Right lobe of liver (tissue), 6 donors: Measurements from ENCODE around the gene MDN1. TPM values are rescaled to one million over a fixed set of nuclear protein-coding genes. Genes with fewer than 3 reads are reported as not detected.
"Not testable (repeated sequence)": the region's sequence is repeated elsewhere in the genome, so short reads cannot be mapped to it uniquely, and the experiment has no call there.

Experiments used
- ATAC-seq, 4 donors: fragments of 200-7000 bp; cut with Tn5 transposase; one replicate each; pipeline ENCODE4 v1.9.1; 2020; ENCODE audit warnings: mild to moderate bottlenecking in 4 of 4, moderate library complexity in 4 of 4
- DNase-seq, 3 donors: peaks; one replicate each; pipeline ENCODE4 v3.0.0-alpha.2; 2020
- H3K27ac ChIP-seq, 3 donors: fragments of 200-600 bp; one replicate each; pipeline ENCODE4 v1.8.0; 2022
- H3K27me3 ChIP-seq, 2 donors: fragments of 200-600 bp; one replicate each; pipeline ENCODE4 v1.8.0; 2022
- H3K36me3 ChIP-seq, 4 donors: fragments of 200-600 bp; sonication (generic) in 1 of 4; one replicate each; pipeline versions ENCODE4 v1.5.1 to v1.8.0; 2017 to 2022; ENCODE audit warnings: control low read depth in 1 of 4
- H3K4me1 ChIP-seq, 4 donors: fragments of 200-600 bp; sonication (generic) in 1 of 4; one replicate each; pipeline versions ENCODE4 v1.5.1 to v1.8.0; 2017 to 2022; ENCODE audit warnings: control low read depth in 1 of 4
- H3K4me3 ChIP-seq, 3 donors: fragments of 200-600 bp; one replicate each; pipeline ENCODE4 v1.8.0; 2022
- H3K9me3 ChIP-seq, 4 donors: fragments of 200-600 bp; sonication (generic) in 1 of 4; one replicate each; pipeline versions ENCODE4 v1.5.1 to v1.8.0; 2017 to 2022; ENCODE audit warnings: control low read depth in 1 of 4
- CTCF ChIP-seq, 4 donors: fragments of 200-600 bp in 3 of 4; fragments of 450-650 bp in 1 of 4; IDR thresholded peaks; one replicate each; pipeline versions ENCODE4 v1.5.1 to v1.8.0; 2016 to 2022; ENCODE audit warnings: antibody characterized with exemption in 4 of 4, mild to moderate bottlenecking in 2 of 4
- POLR2A ChIP-seq: fragments of 450-650 bp; IDR thresholded peaks from one replicate; pipeline ENCODE4 v1.6.1; 2017; ENCODE audit warnings: antibody characterized with exemption, mild to moderate bottlenecking
- WGBS: methylation state at CpG from one replicate; pipeline ENCODE4 v1.1.6; 2018; ENCODE audit warnings: low coverage, low lambda C conversion rate; ENCODE audit not compliant: insufficient coverage; ENCODE audit errors: missing lambda C conversion rate; 5-methylcytosine and 5-hydroxymethylcytosine counted together
- intact Hi-C, 2 donors: fragments of 100-400 bp; cut with DNase I; formaldehyde crosslinking; loops; one replicate each; pipeline versions ENCODE4 v1.11.2 to v1.14.1; 2022
- total RNA-seq, 6 experiments: library from RNA; depleted of rRNA in 2 of 6; stranded (reverse); fragments of >200 nt in 2 of 6; fragmentation: NEBNext Ultra II Directional in 3 of 6; extraction: Animal tissue kit (Norgen Biotek cat#: 25700) in 3 of 6; gene quantifications; one replicate each; pipeline versions ENCODE4 v1.1.0 to v1.2.4, GENCODE V29; 2016 to 2023
- donor health status: DM: no; HTN: yes; CAD: no.
- donor health status: DM: no; HTN: no; CAD: no.
- donor health status: DM: no; HTN: no; CAD: no.
- donor health status: DM: no; HTN: yes; CAD: no.
- donor health status: DM: no; HTN: yes; CAD: no.

Gene MDN1
- total RNA-seq, 6 experiments from 2014 or later: 13.8 to 49.6 (median 25.5) TPM

- DNase-seq: no peak
- WGBS: 83% methylated on average over 6 of the region's 6 CpGs
- no peaks in the 10 kb centered on the region for H3K36me3 ChIP-seq
- H3K9me3 ChIP-seq: no peaks in the 10 kb centered on the region
- peaks cover 0 to 6% (median 0%) of the 10 kb centered on the region in 4 donors for H3K4me1 ChIP-seq
- intact Hi-C loops: no loop called here
- no peak overlapping the region for H3K4me3 ChIP-seq
- TF ChIP-seq POLR2A (no peak), CTCF (IDR thresholded peaks at IDR 0.05) (no peak)
- no peak overlapping the region for H3K27ac ChIP-seq
- no peaks in the 10 kb centered on the region for H3K27me3 ChIP-seq
- no peak for ATAC-seq
Measured at GRCh38 chr6:89826029-89826528, 6.5 kb upstream of the MDN1 start.

GRCh38 chr6:89818977-89819335, 638 bp downstream of the MDN1 start:
- peak overlapping the region; percentile 75 to 85 (median 85) for H3K27ac ChIP-seq
- DNase-seq (no peak), ATAC-seq (peak; percentile 56 to 60 (median 58))
- WGBS: 0% methylated on average over 14 of the region's 14 CpGs
- H3K27me3 ChIP-seq: no peaks in the 10 kb centered on the region
- TF ChIP-seq CTCF (IDR thresholded peaks at IDR 0.05): no peak
- no peak for TF ChIP-seq POLR2A
- H3K9me3 ChIP-seq: no peaks in the 10 kb centered on the region
- peaks cover 0 to 14% (median 7%) of the 10 kb centered on the region in 4 donors for H3K4me1 ChIP-seq
- H3K4me3 ChIP-seq: peak overlapping the region; percentile 66 to 98 (median 81)
- H3K36me3 ChIP-seq: no peaks in the 10 kb centered on the region
- intact Hi-C loops: no loop called here

- no peak for DNase-seq
- Histone ChIP-seq H3K36me3 (no peaks in the 10 kb centered on the region), H3K4me3 (no peak overlapping the region), H3K27ac (no peak overlapping the region), H3K9me3 (no peaks in the 10 kb centered on the region), H3K27me3 (no peaks in the 10 kb centered on the region), H3K4me1 (peaks cover 0 to 14% (median 7%) of the 10 kb centered on the region in 4 donors)
- WGBS: 5% methylated on average over 3 of the region's 3 CpGs
- intact Hi-C loops: no loop called here
- peak; percentile 7 to 30 (median 14) for ATAC-seq
- no peak for TF ChIP-seq CTCF (IDR thresholded peaks at IDR 0.05)
- TF ChIP-seq POLR2A: no peak
Measured at GRCh38 chr6:89817481-89817880, 2.1 kb downstream of the MDN1 start.

- DNase-seq, H3K27me3 ChIP-seq, H3K4me3 ChIP-seq, H3K9me3 ChIP-seq, H3K27ac ChIP-seq, H3K36me3 ChIP-seq, ATAC-seq, intact Hi-C loops: not testable (repeated sequence)
- peaks cover 0 to 13% (median 6%) of the 10 kb centered on the region in 4 donors for H3K4me1 ChIP-seq
- 100% methylated on average over 1 of the region's 3 CpGs for whole genome bisulfite sequencing
Measured at GRCh38 chr6:89813422-89813821, 6.2 kb downstream of the MDN1 start.

- DNase-seq (no peak), ATAC-seq (no peak)
- intact Hi-C loops: no loop called here
- TF ChIP-seq POLR2A (no peak), CTCF (IDR thresholded peaks at IDR 0.05) (no peak)
- Histone ChIP-seq H3K4me1 (no peaks in the 10 kb centered on the region), H3K27me3 (no peaks in the 10 kb centered on the region), H3K4me3 (no peak overlapping the region), H3K9me3 (no peaks in the 10 kb centered on the region), H3K36me3 (peaks cover 0 to 6% (median 0%) of the 10 kb centered on the region in 4 donors), H3K27ac (no peak overlapping the region)
- 90% methylated on average over 3 of the region's 3 CpGs for WGBS
Measured at GRCh38 chr6:89807581-89807980, 12.0 kb downstream of the MDN1 start.
